GM12878 (cell line): Measurements from ENCODE around the gene ZSCAN23. TPM values are rescaled to one million over a fixed set of nuclear protein-coding genes. Genes with fewer than 3 reads are reported as not detected.

ENCODE experiments used
- ATF7 ChIP-seq: fragments of 450-650 bp; IDR thresholded peaks from 2 replicates; pipeline ENCODE4 v1.6.1; 2016; ENCODE audit warnings: low read depth, mild to moderate bottlenecking
- CHD2 ChIP-seq: IDR thresholded peaks from 2 replicates; pipeline ENCODE4 v1.6.1; 2011; ENCODE audit warnings: low read depth, low read length, improper control_type of control experiment, borderline replicate concordance
- CREB1 ChIP-seq: IDR thresholded peaks from 2 replicates; pipeline ENCODE4 v1.6.1; 2012; ENCODE audit warnings: low read depth, mild to moderate bottlenecking, inconsistent platforms
- HCFC1 ChIP-seq: fragments of 150-350 bp; IDR thresholded peaks from 2 replicates; pipeline ENCODE4 v1.6.1; 2014; ENCODE audit warnings: low read length
- HDGF ChIP-seq: fragments of 450-650 bp; IDR thresholded peaks from 2 replicates; pipeline ENCODE4 v1.6.1; 2016; ENCODE audit warnings: antibody characterized with exemption
- IRF3 ChIP-seq: fragments of 450-650 bp; IDR thresholded peaks from 2 replicates; pipeline ENCODE4 v1.6.1; 2014; ENCODE audit warnings: mild to moderate bottlenecking
- IRF4 ChIP-seq: IDR thresholded peaks from 2 replicates; pipeline ENCODE4 v1.6.1; 2011; ENCODE audit warnings: low read depth, low read length
- LARP7 ChIP-seq: fragments of 450-650 bp; IDR thresholded peaks from 2 replicates; pipeline ENCODE4 v1.6.1; 2017; ENCODE audit warnings: mild to moderate bottlenecking
- MEF2A ChIP-seq: IDR thresholded peaks from 2 replicates; pipeline ENCODE4 v1.6.1; 2011; ENCODE audit warnings: low read depth, mild to moderate bottlenecking, low read length, moderate library complexity; ENCODE audit not compliant: insufficient read depth
- MYB ChIP-seq: fragments of 150-350 bp; IDR thresholded peaks from 2 replicates; pipeline ENCODE4 v1.6.1; 2014; ENCODE audit warnings: mild to moderate bottlenecking, low read depth, low read length, borderline replicate concordance
- MYC ChIP-seq: IDR thresholded peaks from 2 replicates; pipeline ENCODE4 v1.6.1; 2011; ENCODE audit warnings: mild to moderate bottlenecking, low read length, moderate library complexity, inconsistent platforms; ENCODE audit not compliant: insufficient read depth, insufficient replicate concordance, insufficient read length, severe bottlenecking
- NBN ChIP-seq: fragments of 450-650 bp; IDR thresholded peaks from 2 replicates; pipeline ENCODE4 v1.6.1; 2016
- NRF1 ChIP-seq: conservative IDR thresholded peaks from 2 replicates; pipeline ENCODE4 v1.6.1; 2011; ENCODE audit warnings: mild to moderate bottlenecking, low read depth, low read length, improper control_type of control experiment
- POLR2AphosphoS5 ChIP-seq: IDR thresholded peaks from 2 replicates; pipeline ENCODE4 v1.6.1; 2011; ENCODE audit warnings: mild to moderate bottlenecking, low read length, inconsistent platforms
- PRDM15 ChIP-seq: fragments of 450-650 bp; formaldehyde crosslinking; IDR thresholded peaks from 2 replicates; pipeline ENCODE4 v1.4.0; 2020; ENCODE audit warnings: mild to moderate bottlenecking, moderate library complexity
- RAD51 ChIP-seq: fragments of 450-650 bp; IDR thresholded peaks from 2 replicates; pipeline ENCODE4 v1.6.1; 2016; ENCODE audit warnings: moderate library complexity, mild to moderate bottlenecking, inconsistent platforms
- RUNX3 ChIP-seq: IDR thresholded peaks from 2 replicates; pipeline ENCODE4 v1.6.1; 2012; ENCODE audit warnings: low read length, inconsistent platforms
- SIX5 ChIP-seq: IDR thresholded peaks from 2 replicates; pipeline ENCODE4 v1.6.1; 2011; ENCODE audit warnings: mild to moderate bottlenecking, low read depth, low read length, moderate library complexity; ENCODE audit not compliant: severe bottlenecking
- SKIL ChIP-seq: fragments of 450-650 bp; IDR thresholded peaks from 2 replicates; pipeline ENCODE4 v1.6.1; 2017; ENCODE audit warnings: mild to moderate bottlenecking, low read depth, inconsistent platforms; ENCODE audit not compliant: poor library complexity, severe bottlenecking
- STAT1 ChIP-seq: fragments of 450-650 bp; conservative IDR thresholded peaks from 2 replicates; pipeline ENCODE4 v1.6.1; 2014; ENCODE audit warnings: antibody characterized with exemption, mild to moderate bottlenecking
- TBL1XR1 ChIP-seq: IDR thresholded peaks from 2 replicates; pipeline ENCODE4 v1.6.1; 2012; ENCODE audit warnings: low read depth, low read length, improper control_type of control experiment
- TCF7 ChIP-seq: IDR thresholded peaks from 2 replicates; pipeline ENCODE4 v1.6.1; 2014; ENCODE audit warnings: antibody characterized with exemption, borderline replicate concordance
- WRNIP1 ChIP-seq: IDR thresholded peaks from 2 replicates; pipeline ENCODE4 v1.6.1; 2011; ENCODE audit warnings: low read depth, low read length, improper control_type of control experiment, borderline replicate concordance
- ZNF274 ChIP-seq: IDR thresholded peaks from one replicate; pipeline ENCODE4 v1.8.0; 2011; ENCODE audit not compliant: insufficient read length, insufficient read depth
- polyA plus RNA-seq, 11 experiments: library from polyadenylated mRNA; depleted of rRNA in 4 of 11; unstranded in 6 of 11; stranded (reverse) in 5 of 11; fragments of >200 nt; fragmentation: Nextera tagmentation in 4 of 11; fragmentation: Illumina TruSeq in 1 of 11; extraction: Ambion mirVana in 4 of 11; extraction: Trizol in 1 of 11; gene quantifications; 1 replicate in 1 of 11; 2 replicates in 10 of 11; pipeline versions ENCODE4 v1.2.1 to v1.2.3, GENCODE V29; 2011 to 2016; ENCODE audit warnings: inconsistent platforms in 2 of 11, missing spikeins in 2 of 11, low read depth in 1 of 11
- total RNA-seq, 4 experiments: library from RNA; depleted of rRNA in 3 of 4; stranded (reverse); fragments of >200 nt in 3 of 4; fragmentation: Illumina TruSeq in 1 of 4; extraction: Trizol in 1 of 4; gene quantifications; 2 replicates each; pipeline versions ENCODE4 v1.2.1 to v1.2.3, GENCODE V29; 2013 to 2021

ZSCAN23 gene
- total and polyA plus RNA-seq, 10 of the 15 experiments (the other 5 are each of a cell fraction or from before 2014, with no cell fraction given) = 0.04 to 2.3 (median 0.84) TPM

- no peak for TF ChIP-seq SIX5
- no peak for TF ChIP-seq NBN
- TF ChIP-seq RUNX3 = no peak
- no peak for TF ChIP-seq IRF3
- TF ChIP-seq MEF2A = no peak
- TF ChIP-seq NRF1 = no peak
- peak; percentile 71 for TF ChIP-seq CREB1
- no peak for TF ChIP-seq MYB
- TF ChIP-seq STAT1 = no peak
- no peak for TF ChIP-seq PRDM15 (CRISPR knock-in tag)
- no peak for TF ChIP-seq LARP7
- no peak for TF ChIP-seq POLR2AphosphoS5
- TF ChIP-seq WRNIP1 = no peak
- no peak for TF ChIP-seq TBL1XR1
- no peak for TF ChIP-seq CHD2
- TF ChIP-seq ATF7 = peak; percentile 58
- no peak for TF ChIP-seq HDGF
- no peak for TF ChIP-seq SKIL
- no peak for TF ChIP-seq HCFC1
- peak; percentile 83 for TF ChIP-seq RAD51
- no peak for TF ChIP-seq TCF7
- no peak for TF ChIP-seq IRF4
- TF ChIP-seq MYC = no peak
- no peak for TF ChIP-seq ZNF274
These were observed 46.3 kb upstream of the ZSCAN23 start (continued) for GRCh38 chr6:28489366-28490204.
